Endodermal cell (in vitro differentiated cells): ENCODE results near the gene ATP10D. TPM values are rescaled to one million over a fixed set of nuclear protein-coding genes. Genes with fewer than 3 reads are reported as not detected.
"Not testable (repeated sequence)": the region's sequence is repeated elsewhere in the genome, so short reads cannot be mapped to it uniquely, and the experiment has no call there.

ENCODE experiments used
- DNase-seq: peaks from one replicate; pipeline ENCODE4 v3.0.0-alpha.2; 2017
- H3K27ac ChIP-seq: 2 replicates; pipeline ENCODE4 v1.5.1; 2013; ENCODE audit warnings: mild to moderate bottlenecking, low read depth, low read length, moderate library complexity
- H3K27me3 ChIP-seq: 2 replicates; pipeline ENCODE4 v1.6.1; 2013; ENCODE audit warnings: mild to moderate bottlenecking, low read length, moderate library complexity; ENCODE audit not compliant: insufficient read depth, control insufficient read depth, poor library complexity, severe bottlenecking
- H3K36me3 ChIP-seq: 2 replicates; pipeline ENCODE4 v1.7.0; 2013; ENCODE audit warnings: mild to moderate bottlenecking, low read length, moderate library complexity; ENCODE audit not compliant: control insufficient read depth, insufficient read depth
- H3K4me1 ChIP-seq: one replicate; pipeline ENCODE4 v1.7.0; 2013; ENCODE audit warnings: low read length; ENCODE audit not compliant: control insufficient read depth, insufficient read depth
- H3K4me3 ChIP-seq: 2 replicates; pipeline ENCODE4 v1.5.1; 2013; ENCODE audit warnings: mild to moderate bottlenecking, low read length, moderate library complexity
- H3K9ac ChIP-seq: 2 replicates; pipeline ENCODE4 v1.6.1; 2013; ENCODE audit warnings: mild to moderate bottlenecking, low read length, moderate library complexity; ENCODE audit not compliant: poor library complexity, severe bottlenecking; ENCODE audit errors: extremely low read depth
- H3K9me3 ChIP-seq: 2 replicates; pipeline ENCODE4 v1.6.1; 2013; ENCODE audit warnings: mild to moderate bottlenecking, low read length, moderate library complexity; ENCODE audit not compliant: control insufficient read depth
- H3K27ac Mint-ChIP-seq: 2 replicates; pipeline ENCODE4 v1.8.0; 2020; ENCODE audit warnings: mixed read lengths
- H3K27me3 Mint-ChIP-seq: 2 replicates; pipeline ENCODE4 v1.8.0; 2021; ENCODE audit warnings: mild to moderate bottlenecking, mixed read lengths; ENCODE audit not compliant: insufficient read depth
- H3K36me3 Mint-ChIP-seq: 2 replicates; pipeline ENCODE4 v1.8.0; 2020; ENCODE audit warnings: low read depth, mixed read lengths
- H3K4me1 Mint-ChIP-seq: 2 replicates; pipeline ENCODE4 v1.8.0; 2020; ENCODE audit warnings: mixed read lengths
- H3K4me3 Mint-ChIP-seq: 2 replicates; pipeline ENCODE4 v1.8.0; 2020; ENCODE audit warnings: mild to moderate bottlenecking, moderate library complexity, mixed read lengths
- H3K9me3 Mint-ChIP-seq: 2 replicates; pipeline ENCODE4 v1.8.0; 2020; ENCODE audit warnings: mild to moderate bottlenecking, mixed read lengths
- WGBS, 2 experiments: methylation state at CpG; one replicate each; pipeline versions ENCODE4 v1.1.5 to v1.1.7; 2013; ENCODE audit warnings: missing lambda C conversion rate in 2 of 2, mixed read lengths in 1 of 2; ENCODE audit not compliant: insufficient coverage in 1 of 2, insufficient read length in 1 of 2; 5-methylcytosine and 5-hydroxymethylcytosine counted together
- total RNA-seq, 2 donors: library from RNA; stranded (reverse); fragmentation: NEBNext Ultra II Directional in 1 of 2; extraction: Animal tissue kit (Norgen Biotek cat#: 25700) in 1 of 2; gene quantifications; 2 replicates in 1 of 2; 3 replicates in 1 of 2; pipeline ENCODE4 v1.2.1, GENCODE V29; 2021
- TF ChIP-seq, protein P1 (sequence below): fragments of 200-600 bp; sonication (generic); conservative IDR thresholded peaks from 2 replicates; pipeline ENCODE4 v1.5.0; 2021; ENCODE audit warnings: antibody characterized with exemption, mild to moderate bottlenecking

The ATP10D gene
- total RNA-seq, 2 donors from 2014 or later: 0.27 to 1.1 TPM

DNA sequence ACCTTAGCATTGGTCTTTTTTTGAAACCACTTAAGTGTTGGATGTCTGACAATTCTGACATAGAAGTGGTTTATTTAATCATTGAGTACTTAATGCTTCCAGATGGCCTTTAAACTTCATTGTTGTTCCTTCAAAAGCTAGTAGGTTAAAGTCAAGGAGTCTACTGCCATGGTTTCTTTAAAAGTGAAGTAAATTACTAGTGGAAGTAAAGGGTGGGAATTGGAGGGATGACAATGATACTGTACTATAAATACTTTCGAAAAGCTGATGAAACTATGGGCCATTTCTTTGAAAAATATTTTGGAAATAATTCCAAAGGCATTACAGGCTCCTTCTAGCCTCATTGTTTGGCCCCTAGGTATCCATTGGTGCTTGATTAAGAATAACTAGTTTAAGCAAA lies 51.9 kb downstream of the ATP10D start:
- no peak overlapping the region for H3K4me3 Mint-ChIP-seq
- no peaks in the 10 kb centered on the region for H3K27me3 Mint-ChIP-seq
- H3K9ac ChIP-seq: no peak overlapping the region
- no peak overlapping the region for H3K27ac Mint-ChIP-seq
- no peak overlapping the region for H3K27ac ChIP-seq
- H3K4me3 ChIP-seq: no peak overlapping the region
- peaks cover 8% of the 10 kb centered on the region for H3K4me1 Mint-ChIP-seq
- no peaks in the 10 kb centered on the region for H3K9me3 Mint-ChIP-seq
- no peaks in the 10 kb centered on the region for H3K27me3 ChIP-seq
- no peaks in the 10 kb centered on the region for H3K4me1 ChIP-seq
- H3K9me3 ChIP-seq: no peaks in the 10 kb centered on the region
- TF ChIP-seq, protein P1, sequence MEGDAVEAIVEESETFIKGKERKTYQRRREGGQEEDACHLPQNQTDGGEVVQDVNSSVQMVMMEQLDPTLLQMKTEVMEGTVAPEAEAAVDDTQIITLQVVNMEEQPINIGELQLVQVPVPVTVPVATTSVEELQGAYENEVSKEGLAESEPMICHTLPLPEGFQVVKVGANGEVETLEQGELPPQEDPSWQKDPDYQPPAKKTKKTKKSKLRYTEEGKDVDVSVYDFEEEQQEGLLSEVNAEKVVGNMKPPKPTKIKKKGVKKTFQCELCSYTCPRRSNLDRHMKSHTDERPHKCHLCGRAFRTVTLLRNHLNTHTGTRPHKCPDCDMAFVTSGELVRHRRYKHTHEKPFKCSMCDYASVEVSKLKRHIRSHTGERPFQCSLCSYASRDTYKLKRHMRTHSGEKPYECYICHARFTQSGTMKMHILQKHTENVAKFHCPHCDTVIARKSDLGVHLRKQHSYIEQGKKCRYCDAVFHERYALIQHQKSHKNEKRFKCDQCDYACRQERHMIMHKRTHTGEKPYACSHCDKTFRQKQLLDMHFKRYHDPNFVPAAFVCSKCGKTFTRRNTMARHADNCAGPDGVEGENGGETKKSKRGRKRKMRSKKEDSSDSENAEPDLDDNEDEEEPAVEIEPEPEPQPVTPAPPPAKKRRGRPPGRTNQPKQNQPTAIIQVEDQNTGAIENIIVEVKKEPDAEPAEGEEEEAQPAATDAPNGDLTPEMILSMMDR: no peak
- H3K36me3 ChIP-seq: no peaks in the 10 kb centered on the region
- 0% methylated on average over 1 of the region's 1 CpG; no CpG with 5 or more reads in 1 of the 2 experiments for WGBS, 2 experiments
- H3K36me3 Mint-ChIP-seq: no peaks in the 10 kb centered on the region
- DNase-seq: no peak

DNA sequence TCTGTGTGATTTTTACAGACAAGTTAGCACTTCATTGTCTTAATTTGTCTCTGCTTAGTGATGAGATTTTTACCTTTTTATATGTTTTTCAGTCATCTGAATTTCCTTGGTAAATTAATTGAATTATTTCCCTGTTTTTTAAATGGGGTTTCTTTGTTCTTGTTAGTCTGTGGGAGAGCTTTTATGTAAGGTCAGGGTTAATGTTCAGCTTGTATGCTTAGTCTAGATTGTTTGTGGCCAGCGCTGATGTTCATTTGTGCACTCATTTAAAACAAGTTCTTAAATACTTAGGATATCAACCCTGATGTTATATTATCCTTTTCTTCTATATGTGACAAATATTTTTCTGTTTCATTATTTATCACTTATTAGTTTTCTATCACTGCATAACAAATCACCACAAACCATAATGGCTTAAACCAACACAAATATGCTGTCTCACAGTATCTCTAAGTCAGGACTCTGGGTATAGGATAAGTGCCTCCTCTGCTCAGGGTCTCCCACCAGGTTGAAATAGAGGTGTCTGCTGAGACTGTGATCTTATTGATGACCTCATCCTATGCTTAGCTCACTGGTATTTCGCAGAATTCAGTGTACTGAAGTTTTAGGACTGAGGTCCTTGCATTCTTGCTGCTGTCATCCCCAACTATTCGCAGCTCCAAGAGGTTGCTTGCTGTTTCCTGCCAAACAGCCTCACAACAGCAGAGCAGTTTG lies 53.2 kb downstream of the ATP10D start:
- Histone ChIP-seq H3K9me3 (no peaks in the 10 kb centered on the region), H3K27me3 (no peaks in the 10 kb centered on the region), H3K4me1 (no peaks in the 10 kb centered on the region), H3K9ac (no peak overlapping the region), H3K27ac (no peak overlapping the region), H3K36me3 (no peaks in the 10 kb centered on the region), H3K4me3 (no peak overlapping the region)
- 81 to 83% methylated on average over 2 to 3 of the region's 3 CpGs for WGBS, 2 experiments
- TF ChIP-seq, protein P1: no peak
- DNase-seq: no peak
- Mint-ChIP-seq H3K4me3 (no peak overlapping the region), H3K4me1 (peaks cover 8% of the 10 kb centered on the region), H3K9me3 (no peaks in the 10 kb centered on the region), H3K27me3 (no peaks in the 10 kb centered on the region), H3K36me3 (no peaks in the 10 kb centered on the region), H3K27ac (peak overlapping the region; percentile 28)

DNA sequence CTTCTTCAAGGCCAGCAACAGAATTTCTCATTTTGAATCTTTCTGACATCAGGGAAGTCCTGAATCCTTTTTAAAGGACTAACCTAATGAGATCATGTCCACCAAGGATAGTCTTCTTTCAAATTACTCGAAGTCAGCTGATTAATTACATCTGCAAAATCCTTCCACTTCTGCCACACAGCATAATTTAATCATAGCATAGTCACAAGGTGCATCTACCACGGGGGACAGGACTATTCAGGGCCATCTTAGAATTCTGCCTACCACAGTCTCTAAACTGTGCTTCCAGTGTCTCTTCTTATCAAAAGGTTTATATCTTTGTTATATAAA lies 53.7 kb downstream of the ATP10D start:
- Histone ChIP-seq H3K9me3 (no peaks in the 10 kb centered on the region), H3K36me3 (no peaks in the 10 kb centered on the region), H3K27ac (no peak overlapping the region), H3K27me3 (no peaks in the 10 kb centered on the region), H3K4me1 (no peaks in the 10 kb centered on the region), H3K4me3 (no peak overlapping the region), H3K9ac (no peak overlapping the region)
- TF ChIP-seq, protein P1: no peak
- Mint-ChIP-seq H3K27me3 (no peaks in the 10 kb centered on the region), H3K4me1 (peaks cover 8% of the 10 kb centered on the region), H3K4me3 (no peak overlapping the region), H3K36me3 (no peaks in the 10 kb centered on the region), H3K27ac (peak overlapping the region; percentile 6), H3K9me3 (no peaks in the 10 kb centered on the region)
- no peak for DNase-seq
- WGBS, 2 experiments: 84% methylated on average over 2 of the region's 2 CpGs; no CpG with 5 or more reads in 1 of the 2 experiments

DNA sequence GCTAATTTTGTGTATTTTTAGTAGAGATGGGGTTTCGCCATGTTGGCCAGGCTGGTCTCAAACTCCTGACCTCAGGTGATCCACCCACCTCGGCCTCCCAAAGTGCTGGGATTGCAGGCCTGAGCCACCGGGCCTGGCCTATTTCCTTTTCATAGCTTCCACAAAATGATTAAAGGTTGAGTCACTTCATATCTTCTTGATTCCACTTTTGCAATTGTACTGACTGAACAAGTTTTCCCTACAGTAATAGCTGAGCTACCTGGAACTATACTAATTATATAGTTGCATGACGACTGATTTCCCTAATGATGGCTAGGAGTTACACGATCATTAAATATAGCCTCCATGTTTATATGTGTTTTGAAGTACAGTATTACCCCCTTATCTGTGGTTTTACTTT lies 57.6 kb downstream of the ATP10D start:
- H3K4me1 Mint-ChIP-seq: not testable (repeated sequence)

More for the DNA sequence above, 57.6 kb downstream of the ATP10D start:
- H3K4me3 ChIP-seq, H3K27me3 Mint-ChIP-seq, H3K9me3 ChIP-seq, H3K4me3 Mint-ChIP-seq, H3K36me3 ChIP-seq, H3K9ac ChIP-seq, DNase-seq, H3K27ac Mint-ChIP-seq, H3K4me1 ChIP-seq, H3K9me3 Mint-ChIP-seq, H3K27ac ChIP-seq, H3K27me3 ChIP-seq, H3K36me3 Mint-ChIP-seq: not testable (repeated sequence)
- 79 to 97% methylated on average over 2 to 5 of the region's 5 CpGs for WGBS, 2 experiments
